Endothelial cell of umbilical vein (primary cell): ENCODE data around the gene ZNF775.

ENCODE experiments used
- CTCF ChIP-seq, 2 donors: IDR thresholded peaks; 1 replicate in 1 of 2; 2 replicates in 1 of 2; pipeline ENCODE4 v1.5.1; 2011; ENCODE audit warnings: low read length in 2 of 2, mild to moderate bottlenecking in 2 of 2, moderate library complexity in 2 of 2, control low read depth in 1 of 2, inconsistent platforms in 1 of 2, low read depth in 1 of 2; ENCODE audit not compliant: insufficient read depth in 1 of 2; ENCODE audit errors: extremely low read depth in 1 of 2
- EZH2 ChIP-seq: IDR thresholded peaks from 2 replicates; pipeline ENCODE4 v1.6.1; 2012; ENCODE audit warnings: borderline replicate concordance, low read depth, mild to moderate bottlenecking, moderate library complexity, low read length, inconsistent platforms; ENCODE audit not compliant: severe bottlenecking
- FOS ChIP-seq: IDR thresholded peaks from 2 replicates; pipeline ENCODE4 v1.6.1; 2011; ENCODE audit warnings: mild to moderate bottlenecking, low read length, moderate library complexity, borderline replicate concordance; ENCODE audit not compliant: insufficient read depth
- JUN ChIP-seq: IDR thresholded peaks from 2 replicates; pipeline ENCODE4 v1.6.1; 2011; ENCODE audit warnings: borderline replicate concordance, low read depth; ENCODE audit not compliant: insufficient read length, insufficient read depth
- POLR2A ChIP-seq: IDR thresholded peaks from 2 replicates; pipeline ENCODE4 v1.6.1; 2012; ENCODE audit warnings: low read depth, mild to moderate bottlenecking, control low read depth, low read length
- POLR2AphosphoS5 ChIP-seq: IDR thresholded peaks from 2 replicates; pipeline ENCODE4 v1.6.1; 2012; ENCODE audit warnings: low read depth, mild to moderate bottlenecking, control low read depth, low read length, moderate library complexity; ENCODE audit not compliant: insufficient read depth
- TF ChIP-seq, protein P1 (sequence below): IDR thresholded peaks from 2 replicates; pipeline ENCODE4 v1.6.1; 2011; ENCODE audit not compliant: insufficient read depth, insufficient read length

- no peak for TF ChIP-seq POLR2AphosphoS5
- no peak for TF ChIP-seq CTCF (IDR thresholded peaks at IDR 0.05; ENCODE audit: extremely low read depth in 1 of 2, insufficient read depth in 1 of 2, low read depth in 1 of 2, low read length in 2 of 2)
- TF ChIP-seq EZH2 = no peak
- no peak for TF ChIP-seq POLR2A
- no peak for TF ChIP-seq FOS
- TF ChIP-seq JUN = no peak
- TF ChIP-seq, protein P1, sequence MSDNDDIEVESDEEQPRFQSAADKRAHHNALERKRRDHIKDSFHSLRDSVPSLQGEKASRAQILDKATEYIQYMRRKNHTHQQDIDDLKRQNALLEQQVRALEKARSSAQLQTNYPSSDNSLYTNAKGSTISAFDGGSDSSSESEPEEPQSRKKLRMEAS = no peak
Observed at GRCh38 chr7:150406567-150407421, 27.7 kb downstream of the ZNF775 start.
